GM19328 (cell line): ENCODE results near the gene TC2N.
"Not testable (repeated sequence)": the region's sequence is repeated elsewhere in the genome, so short reads cannot be mapped to it uniquely, and the experiment has no call there.

ENCODE experiments used
- ATAC-seq: cut with Tn5 transposase; IDR thresholded peaks from one replicate; pipeline ENCODE4 v1.9.1; 2021; ENCODE audit warnings: mild to moderate bottlenecking, moderate library complexity; ENCODE audit not compliant: unreplicated experiment

Gene TC2N

DNA sequence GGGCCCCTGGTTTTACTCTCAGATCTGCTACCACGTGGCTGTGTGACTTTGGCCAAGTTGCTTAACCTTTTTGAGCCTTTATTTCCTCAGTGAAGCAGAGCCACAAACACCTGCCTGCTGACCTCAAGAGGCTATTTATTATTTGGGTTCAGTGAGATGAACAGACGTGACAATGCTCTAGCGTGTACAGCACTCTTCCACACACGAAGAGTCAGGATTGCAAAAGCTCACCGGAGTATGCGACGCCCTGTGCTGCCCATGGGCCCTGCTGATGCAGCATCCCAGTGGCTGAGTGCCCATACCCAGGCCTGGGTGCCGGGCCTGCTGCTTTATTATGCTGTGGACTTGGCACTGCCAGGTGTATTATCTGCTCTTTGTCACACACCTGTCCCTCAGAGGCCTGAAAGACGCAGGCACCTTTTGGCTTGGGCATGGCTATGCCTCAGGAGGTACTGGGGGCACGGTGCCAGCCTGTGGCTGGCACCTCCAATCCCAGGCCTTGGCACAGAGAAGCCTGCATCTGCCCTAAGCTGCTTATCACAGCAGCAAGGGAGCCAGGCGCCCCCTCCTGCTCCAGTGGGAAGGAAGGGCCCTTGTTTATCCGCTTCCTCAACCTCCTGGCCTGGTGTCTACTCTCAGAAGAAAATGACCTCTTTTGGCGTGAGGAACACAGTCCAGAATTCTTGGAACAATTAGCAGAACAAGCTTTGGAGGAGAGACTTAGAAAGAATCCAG lies 22.3 kb upstream of the TC2N start:
- no peak for ATAC-seq

DNA sequence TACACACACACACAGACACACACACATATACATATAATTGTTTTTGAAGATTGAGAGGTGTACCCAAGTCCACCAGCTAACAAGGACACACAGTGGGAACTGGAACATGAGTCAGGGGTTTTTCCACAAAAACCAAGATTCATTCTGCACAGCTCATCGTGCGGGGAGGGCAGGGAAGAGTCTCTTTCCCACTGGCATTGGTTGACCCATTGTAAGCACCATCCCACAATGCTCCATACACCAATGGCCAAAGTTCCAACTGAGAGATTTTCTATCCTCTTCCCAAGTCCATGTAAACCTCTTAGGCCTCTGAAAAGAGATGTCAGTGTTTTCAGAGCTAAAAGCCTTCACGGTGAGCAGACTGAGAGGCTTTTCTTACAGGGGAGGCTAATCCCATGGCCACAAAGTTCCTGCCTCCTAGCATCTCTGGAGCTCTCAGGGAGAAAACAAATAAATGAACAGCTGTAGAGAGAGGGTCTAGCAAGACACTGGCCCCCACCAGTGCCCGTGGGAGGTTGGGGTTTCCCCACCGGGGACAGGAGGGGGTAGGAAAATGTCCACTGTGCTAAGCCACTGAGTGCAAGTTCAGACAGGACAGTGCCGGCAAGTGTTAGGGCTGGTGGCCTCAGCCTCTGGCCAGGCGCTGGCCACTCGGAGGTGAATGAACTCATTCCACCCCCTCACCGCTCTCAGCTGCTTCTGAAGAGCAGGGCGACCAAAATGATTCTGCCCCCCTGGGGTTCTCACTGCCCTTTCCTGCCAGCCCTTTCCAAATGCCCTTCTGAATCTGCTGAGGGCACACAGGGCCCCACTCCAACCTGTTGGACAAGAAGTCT lies 21.5 kb upstream of the TC2N start:
- no peak for ATAC-seq

DNA sequence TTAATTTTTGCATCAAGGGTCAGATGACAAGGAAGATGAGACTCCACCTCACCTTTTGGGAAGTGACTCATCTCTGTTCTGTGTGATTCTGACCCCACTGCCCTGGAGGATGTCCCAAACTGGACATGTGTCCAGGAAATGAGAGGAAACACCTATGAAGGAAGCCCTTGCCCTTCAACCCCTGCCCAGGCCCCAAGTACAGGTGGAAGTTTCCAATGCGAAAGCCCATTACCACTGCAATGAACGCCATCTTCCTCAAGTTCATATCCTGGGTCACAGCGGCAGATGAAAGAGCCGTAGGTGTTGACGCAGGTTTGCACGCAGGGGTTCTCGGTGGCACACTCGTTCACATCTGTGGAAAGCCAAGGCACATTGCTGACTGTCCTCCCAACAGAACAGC lies 19.6 kb upstream of the TC2N start:
- ATAC-seq: no peak

DNA sequence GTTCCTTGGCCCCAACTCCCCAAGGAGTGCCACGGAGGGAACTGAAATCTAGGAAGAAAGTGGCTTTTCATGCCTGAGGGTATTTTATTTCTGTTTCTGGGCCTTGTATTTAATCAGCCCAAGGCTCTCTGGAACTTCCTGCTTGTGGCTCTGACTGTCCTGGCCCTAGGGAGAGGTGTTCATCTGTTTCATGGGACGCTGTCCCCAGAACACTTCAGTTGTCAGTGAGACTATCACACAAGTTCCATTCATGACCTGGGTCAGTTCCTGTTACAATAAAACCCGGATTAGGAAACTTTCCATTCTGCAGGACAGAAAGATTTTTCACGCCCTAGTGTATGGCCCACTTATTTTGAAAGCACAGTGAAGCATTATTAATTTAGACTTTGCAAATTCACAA lies 18.5 kb upstream of the TC2N start:
- ATAC-seq: no peak

DNA sequence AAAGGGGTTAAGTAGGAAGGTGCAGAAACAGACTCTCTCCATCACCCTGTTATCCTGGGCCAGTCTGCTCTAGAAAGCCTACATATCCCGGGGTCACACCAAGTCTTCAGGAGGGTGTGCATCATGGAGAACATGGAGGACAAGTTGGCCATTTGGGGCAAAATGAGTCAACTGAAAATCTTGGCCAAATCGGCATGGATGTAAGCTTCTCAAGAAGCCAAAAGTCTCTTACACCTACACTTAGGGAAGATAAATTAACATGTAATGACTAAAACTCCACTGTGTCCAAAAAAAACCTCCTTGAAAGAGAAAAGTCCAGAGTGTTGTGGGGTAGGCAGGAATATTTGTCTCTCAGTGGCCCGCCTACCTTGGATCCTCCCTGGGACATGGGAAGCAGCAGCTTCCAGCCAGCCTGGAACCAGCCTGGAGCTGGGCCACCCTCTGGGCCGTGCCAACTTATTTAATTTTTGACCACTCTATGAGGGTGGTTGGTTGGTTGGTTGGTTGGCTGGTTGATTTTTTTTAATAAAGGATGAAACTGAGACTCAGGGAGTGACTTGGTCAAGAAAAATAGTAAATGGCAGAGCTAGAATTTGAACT lies 17.9 kb upstream of the TC2N start:
- no peak for ATAC-seq

DNA sequence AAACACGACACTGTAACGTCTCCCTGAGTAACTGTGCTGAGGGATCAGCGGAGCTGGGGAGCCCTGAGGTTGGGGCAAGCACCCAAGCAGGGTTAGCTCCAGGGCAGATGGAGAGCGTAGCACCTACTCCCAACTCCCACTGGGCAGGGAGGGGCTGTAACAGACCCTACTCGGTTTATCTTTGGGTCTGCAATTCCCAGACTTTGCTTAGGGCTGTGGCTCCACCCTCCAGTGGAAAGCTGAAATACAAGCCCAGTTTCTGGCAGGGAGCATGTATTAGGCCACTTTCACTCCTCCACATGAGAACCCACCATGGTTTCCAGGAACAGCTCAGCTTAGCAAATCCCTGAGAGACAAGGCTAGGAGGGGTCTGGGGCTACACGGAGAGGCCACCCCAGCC lies 17.3 kb upstream of the TC2N start:
- ATAC-seq: no peak

DNA sequence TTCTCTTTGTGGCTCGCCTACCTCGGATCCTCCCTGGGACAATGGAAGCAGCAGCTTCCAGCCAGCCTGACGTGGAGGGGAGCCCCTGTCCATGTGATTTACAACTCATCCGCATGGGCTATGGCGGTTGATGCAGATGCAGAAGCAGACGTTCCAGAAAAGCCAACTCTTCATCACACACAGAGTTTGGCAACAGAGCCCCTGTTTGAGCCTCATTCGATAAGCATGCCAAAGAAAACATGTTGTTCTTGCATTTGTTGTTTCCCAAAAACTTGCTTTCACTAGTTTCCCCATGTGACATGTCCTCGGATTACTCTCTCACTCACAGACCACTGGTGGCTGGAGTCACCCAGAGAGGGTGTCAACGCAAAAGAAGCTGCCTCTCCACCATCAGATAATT lies 16.4 kb upstream of the TC2N start:
- ATAC-seq: no peak

DNA sequence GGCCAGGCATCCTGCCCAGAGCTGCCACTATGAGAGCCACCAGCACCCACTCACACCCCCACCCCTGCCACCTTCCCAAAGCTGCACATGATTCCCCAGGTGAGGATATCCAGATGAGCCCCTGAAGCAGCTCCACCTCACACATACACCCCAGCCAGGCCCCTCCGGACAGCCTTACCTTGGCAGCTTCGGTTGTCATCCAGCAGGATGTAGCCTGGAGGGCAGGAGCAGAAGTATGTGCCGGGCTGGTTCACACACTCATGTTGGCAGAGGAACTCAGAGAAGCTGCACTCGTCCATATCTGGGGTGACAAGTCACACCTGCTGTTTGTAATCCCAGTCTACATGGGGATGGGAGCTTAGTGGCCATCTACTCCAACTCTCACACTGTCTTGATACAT lies 15.4 kb upstream of the TC2N start:
- ATAC-seq: no peak

DNA sequence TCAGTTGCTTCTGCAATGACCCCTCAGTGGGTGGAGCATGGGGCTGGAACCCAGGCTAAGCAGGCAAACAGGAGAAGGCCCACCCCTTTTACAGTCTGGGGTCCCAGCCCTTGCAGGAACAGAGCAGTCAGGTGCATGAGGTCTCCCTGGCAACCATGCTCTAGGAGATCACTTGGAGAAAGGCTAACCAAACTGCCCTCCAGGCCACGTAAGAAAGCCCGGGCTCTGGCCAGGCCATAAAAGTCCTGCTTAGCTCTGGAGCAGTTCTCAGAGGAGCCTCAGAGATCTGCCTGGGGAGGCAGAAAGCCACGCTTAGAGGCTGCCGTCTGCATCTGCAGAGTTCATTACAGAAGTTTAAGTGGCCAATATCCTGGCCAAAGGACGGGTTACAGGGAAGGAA lies 15.0 kb upstream of the TC2N start:
- no peak for ATAC-seq

DNA sequence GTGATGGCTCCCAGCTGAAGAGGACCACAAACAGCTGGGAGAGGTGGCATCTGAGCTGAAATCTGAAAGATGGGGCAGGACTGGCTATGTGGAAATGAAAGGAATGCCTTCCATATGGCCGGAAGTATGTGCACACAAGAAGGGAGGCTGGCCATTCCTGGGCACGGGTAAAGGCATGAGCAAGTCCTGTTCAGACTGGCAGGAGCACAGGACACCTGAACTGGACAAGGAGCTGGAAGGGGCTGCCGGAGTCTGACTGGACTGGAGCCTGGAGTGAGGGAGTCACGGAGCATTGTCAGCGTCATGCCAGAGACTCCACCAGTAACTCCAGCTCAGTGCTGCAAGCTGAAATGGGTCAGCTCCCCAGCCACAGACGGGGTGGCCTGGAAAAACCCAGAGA lies 11.9 kb upstream of the TC2N start:
- ATAC-seq: no peak

DNA sequence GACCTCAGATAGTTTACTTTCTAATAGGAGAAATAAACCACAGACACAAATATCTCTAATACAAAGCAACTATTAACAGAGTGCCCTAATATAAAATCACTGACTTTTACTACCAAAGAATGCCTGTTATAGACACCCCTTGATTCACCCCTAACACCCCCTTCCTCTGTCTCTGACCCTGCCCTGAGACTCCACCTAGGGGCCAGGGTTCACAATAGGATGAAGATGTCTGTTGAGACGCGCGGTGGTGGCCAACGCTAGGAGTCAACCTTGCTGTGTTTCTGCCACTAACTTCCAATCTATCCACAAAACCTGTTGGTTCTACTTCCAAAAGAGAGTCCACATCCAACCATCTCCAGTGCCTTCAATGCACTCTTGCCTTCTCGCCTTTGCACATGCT lies 10.9 kb upstream of the TC2N start:
- ATAC-seq: no peak

DNA sequence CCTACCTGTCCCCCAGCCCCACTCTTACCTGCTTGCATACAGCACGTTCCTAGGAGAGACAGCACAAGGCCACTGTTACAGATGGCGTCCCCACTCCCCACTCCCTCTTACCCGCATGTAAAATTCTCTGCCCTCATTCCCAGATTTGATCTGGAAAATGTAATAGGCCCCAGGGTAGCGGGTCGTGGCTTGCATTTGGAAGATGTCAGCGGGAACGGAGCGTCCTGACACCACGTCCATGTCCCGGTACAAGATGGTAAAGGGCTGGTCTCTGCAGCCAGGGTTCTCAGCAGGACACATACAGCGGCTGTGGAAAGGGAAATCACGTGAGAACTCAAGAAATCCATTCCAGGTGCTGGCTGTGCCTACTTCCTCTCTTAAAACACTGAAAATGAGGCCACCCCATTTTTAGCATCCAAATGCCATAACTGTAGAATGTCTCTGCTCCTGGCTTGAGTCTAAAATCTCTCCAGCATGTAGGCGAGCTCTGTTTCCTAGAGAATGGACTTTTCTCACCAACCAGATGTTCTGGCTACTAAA lies 10.1 kb upstream of the TC2N start:
- no peak for ATAC-seq

DNA sequence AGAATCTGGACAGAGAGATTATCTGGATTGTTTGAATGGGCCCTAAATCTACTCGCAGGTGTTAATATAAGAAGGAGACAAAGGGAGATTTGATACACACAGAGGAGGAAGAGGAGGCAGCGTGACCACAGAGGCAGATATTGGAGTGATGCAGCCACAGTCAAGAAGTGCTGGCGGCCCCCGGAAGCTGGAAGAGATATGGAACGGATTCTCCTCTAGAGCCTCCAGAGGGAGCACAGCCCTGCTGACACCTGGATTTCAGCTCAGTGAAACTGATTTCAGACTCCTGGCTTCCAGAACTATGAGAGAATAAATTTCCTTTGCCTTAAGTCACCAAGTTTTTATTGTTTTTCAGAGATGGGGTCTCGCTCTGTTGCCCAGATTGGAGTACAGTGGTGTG lies 9.2 kb upstream of the TC2N start:
- ATAC-seq: no peak

DNA sequence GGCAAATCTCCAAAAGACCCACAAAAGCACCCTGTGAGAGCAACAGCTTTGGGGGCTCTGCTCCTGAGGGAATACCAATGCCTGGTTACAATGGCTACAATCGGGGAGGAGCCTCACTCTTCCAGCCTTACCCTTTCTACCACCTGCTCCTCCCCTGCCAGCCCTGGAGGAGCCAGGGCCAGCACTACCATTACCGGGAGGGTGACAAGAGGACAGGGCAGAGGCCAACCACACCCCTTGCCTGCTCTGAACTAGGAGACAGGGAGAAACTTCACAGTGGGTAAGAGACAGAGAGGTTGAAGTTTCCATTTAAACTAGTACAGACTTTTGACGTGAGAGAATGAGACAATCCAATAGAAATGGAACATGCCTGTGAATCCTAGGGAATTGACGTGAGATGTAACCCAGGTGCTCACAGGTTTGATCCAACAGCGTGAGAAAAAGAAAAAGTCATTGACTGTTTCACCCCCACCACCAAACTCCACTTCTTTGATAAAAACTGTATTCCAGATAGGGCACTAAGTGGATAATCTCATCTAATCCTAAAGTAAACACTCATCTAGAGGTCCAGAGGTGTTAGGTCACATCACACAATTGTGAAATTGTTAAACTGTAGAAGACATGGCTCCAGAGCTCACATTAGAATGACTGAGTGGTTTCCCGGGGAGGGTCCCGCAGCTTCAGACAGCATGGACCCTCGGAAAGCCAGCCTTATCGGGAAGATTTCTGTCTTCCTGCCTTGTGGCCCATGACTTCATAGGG lies 8.4 kb upstream of the TC2N start:
- ATAC-seq: no peak

DNA sequence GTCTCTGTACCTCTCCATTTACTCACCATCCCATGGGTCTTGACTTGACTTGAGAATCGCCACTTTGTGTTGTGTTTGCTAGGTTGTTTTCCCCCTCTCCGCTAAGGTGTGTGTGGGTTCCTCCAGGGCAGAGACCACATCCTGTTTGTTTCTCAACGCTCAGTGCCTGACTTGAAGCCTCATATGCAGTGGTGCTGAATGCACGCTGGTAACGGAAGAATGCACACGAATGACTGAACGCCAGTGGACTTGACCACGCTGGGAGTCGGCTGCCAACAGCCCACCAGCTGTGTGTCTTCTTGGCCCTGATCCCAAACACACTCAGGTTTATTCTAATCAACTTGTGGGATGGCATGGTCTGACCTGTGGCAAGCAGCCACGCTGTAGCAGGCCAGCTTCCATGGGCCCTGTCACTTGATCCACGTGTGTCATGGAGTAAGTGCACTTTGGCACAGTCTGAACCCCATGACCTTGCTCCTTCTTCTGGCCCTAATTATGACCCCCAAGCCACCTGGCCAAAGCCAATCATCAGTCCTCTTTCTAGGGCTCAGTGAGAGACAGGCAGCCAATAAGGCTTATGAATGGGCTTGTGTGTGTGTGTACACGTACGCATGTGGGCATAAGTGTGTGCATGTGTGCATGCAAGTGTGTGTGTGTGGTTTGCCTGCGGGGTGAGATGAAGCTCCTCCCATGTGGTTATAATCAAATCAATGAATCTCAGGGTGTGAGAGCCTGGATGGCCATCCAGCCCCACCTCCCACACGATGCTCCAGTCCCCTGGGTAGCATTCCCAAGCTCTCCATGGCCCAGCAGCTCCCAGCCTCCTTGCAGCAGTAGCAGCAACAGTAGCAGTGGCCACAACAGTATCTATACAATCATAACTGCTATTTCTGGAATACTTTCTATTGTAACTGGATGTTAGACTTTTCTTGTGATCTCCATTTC lies 6.4 kb upstream of the TC2N start:
- ATAC-seq: peak; percentile 82

DNA sequence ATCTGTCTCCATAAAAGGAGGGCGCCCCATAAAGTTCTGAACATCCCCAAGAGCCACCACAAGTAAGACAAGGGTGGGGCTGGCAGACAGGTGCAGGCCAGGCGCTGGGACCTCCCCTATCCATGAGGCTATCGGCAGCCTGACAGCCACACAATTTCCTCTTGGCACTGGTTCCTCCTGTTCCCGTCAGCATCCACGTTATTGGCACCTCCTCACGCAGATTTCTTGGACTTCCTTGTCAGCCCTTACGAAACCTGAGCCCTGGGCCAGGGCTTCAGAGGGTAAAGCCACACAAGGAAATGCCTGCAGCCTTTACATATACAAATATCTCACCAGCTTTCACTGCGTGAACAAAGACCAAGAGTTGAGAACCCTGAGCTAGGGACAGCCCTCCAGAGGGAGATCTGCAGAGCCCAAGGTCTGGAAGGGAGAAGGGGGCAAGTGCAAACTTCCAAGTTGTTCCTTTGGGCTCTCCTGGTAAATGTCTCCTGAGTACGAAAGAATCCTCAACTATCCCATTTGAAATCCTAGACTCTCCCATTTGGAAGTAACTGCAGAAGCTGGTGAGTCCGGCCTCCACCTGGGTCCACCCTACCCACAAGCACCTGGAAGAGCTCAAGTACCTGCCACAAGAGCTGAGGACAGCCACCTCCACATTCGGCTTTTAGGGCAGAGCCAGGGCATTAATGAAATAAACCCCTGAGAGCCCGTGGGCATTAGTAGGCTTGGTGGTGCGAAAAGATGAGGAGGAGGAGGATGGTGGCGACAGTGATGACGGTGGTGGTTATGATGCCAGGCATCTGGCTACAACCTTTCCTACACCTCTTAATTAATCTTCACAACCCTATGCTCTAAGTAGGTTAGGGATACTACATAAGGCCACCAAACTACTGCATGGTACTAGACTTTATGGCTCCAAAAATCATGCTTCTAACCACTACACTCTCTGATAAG lies 5.5 kb upstream of the TC2N start:
- ATAC-seq: no peak

DNA sequence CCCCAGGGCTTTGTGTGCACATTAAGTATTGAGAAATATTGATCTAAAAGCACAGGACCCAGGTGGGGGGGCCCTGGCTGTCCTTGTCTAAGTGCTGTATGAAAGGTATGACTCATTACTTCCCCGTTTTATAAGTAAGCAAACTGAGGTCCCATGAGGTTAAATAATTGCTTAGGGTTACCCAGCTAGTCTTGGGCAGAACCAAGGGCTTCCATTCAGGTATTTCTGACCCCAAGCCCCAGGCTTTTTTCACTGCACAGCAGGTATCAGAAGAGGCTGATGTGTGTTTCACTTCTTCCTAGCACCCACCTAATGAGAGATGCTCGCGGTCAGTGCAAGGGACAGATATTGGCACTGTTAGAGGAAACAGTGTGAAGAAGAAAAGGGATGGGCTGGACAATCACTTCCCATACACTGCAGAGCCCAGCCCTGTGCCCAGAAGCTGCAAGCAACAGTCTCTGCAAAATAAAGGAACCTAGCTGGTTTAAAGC lies 4.7 kb upstream of the TC2N start:
- ATAC-seq: no peak

DNA sequence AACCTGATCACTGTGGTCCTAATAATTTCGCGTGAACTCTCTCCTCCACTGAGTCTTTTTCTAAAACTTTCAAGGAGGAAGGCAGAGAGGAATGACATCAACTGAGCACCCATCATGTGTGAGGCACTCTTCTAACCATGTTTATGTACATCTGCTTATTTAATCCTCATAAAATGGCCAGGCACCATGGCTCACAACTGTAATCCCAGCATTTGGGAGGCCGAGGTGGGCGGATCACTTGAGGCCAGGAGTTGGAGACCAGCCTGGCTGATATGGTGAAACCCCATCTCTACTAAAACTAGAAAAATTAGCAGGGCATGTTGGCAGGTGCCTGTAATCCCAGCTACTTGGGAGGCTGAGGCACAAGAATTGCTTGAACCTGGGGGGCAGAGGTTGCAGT lies 4.1 kb upstream of the TC2N start:
- ATAC-seq: not testable (repeated sequence)

DNA sequence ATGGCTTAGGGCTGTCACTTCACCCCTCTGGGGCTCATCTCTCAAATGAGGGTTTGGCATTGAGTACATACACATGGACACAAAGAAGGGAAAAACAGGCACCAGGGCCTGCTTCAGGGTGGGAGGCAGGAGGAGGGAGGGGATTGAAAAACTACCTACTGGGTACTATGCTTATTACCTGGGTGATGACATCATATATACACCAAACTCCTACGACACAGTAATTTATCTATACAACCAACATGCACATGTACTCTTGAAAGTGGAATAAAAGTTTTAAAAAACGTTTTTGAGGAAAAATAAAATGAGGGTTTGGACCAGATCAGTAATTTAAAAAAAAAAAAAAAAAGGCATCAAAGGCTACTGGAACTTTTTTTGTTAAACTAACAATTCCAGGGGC lies 3.6 kb upstream of the TC2N start:
- no peak for ATAC-seq
